Endometrial microvascular endothelial cells (primary cell): ENCODE measurements around the gene FRMD4A. TPM values are rescaled to one million over a fixed set of nuclear protein-coding genes. Genes with fewer than 3 reads are reported as not detected.

Source experiments
- in situ Hi-C: cut with HindIII; loops from 2 replicates; pipeline ENCODE4 v1.10.0; 2017; ENCODE audit warnings: low sequenced_read_pairs, low pct_unique_long_range_greater_than_20kb; ENCODE audit errors: inconsistent ontology term
- total RNA-seq: library from RNA; depleted of rRNA; stranded (reverse); fragments of >200 nt; gene quantifications from one replicate; pipeline ENCODE4 v1.2.3, GENCODE V29; 2015; ENCODE audit errors: inconsistent ontology term

Gene FRMD4A
- total RNA-seq, 1 donor from 2014 or later, result 62.2 TPM

GRCh38 chr10:13754277-13754676 is 576.4 kb downstream of the FRMD4A start:
- in situ Hi-C loops, result no loop called here

- in situ Hi-C loops, result no loop called here
Measured at GRCh38 chr10:13751191-13751764, 579.4 kb downstream of the FRMD4A start.

- in situ Hi-C loops, result no loop called here
Measured at GRCh38 chr10:13750299-13751190, 580.2 kb downstream of the FRMD4A start.

GRCh38 chr10:13745271-13745670 is 585.5 kb downstream of the FRMD4A start:
- in situ Hi-C loops, result no loop called here

GRCh38 chr10:13743963-13744362 is 586.8 kb downstream of the FRMD4A start:
- in situ Hi-C loops, result no loop called here

GRCh38 chr10:13743101-13743693 is 587.5 kb downstream of the FRMD4A start:
- in situ Hi-C loops, result no loop called here

GRCh38 chr10:13741438-13741837 is 589.3 kb downstream of the FRMD4A start:
- in situ Hi-C loops, result no loop called here

- in situ Hi-C loops, result no loop called here
Measured at GRCh38 chr10:13740461-13740860, 590.3 kb downstream of the FRMD4A start.

- in situ Hi-C loops, result no loop called here
Measured at GRCh38 chr10:13739183-13739582, 591.5 kb downstream of the FRMD4A start.

GRCh38 chr10:13736506-13736905 is 594.2 kb downstream of the FRMD4A start:
- in situ Hi-C loops, result no loop called here

GRCh38 chr10:13734151-13734550 is 596.6 kb downstream of the FRMD4A start:
- in situ Hi-C loops, result no loop called here

GRCh38 chr10:13733071-13733470 is 597.7 kb downstream of the FRMD4A start:
- in situ Hi-C loops, result no loop called here

GRCh38 chr10:13732465-13732881 is 598.3 kb downstream of the FRMD4A start:
- in situ Hi-C loops, result no loop called here

- in situ Hi-C loops, result no loop called here
Measured at GRCh38 chr10:13731799-13732198, 598.9 kb downstream of the FRMD4A start.

GRCh38 chr10:13730956-13731355 is 599.8 kb downstream of the FRMD4A start:
- in situ Hi-C loops, result no loop called here

GRCh38 chr10:13730306-13730652 is 600.4 kb downstream of the FRMD4A start:
- in situ Hi-C loops, result no loop called here

GRCh38 chr10:13729586-13730305 is 601.0 kb downstream of the FRMD4A start:
- in situ Hi-C loops, result no loop called here

GRCh38 chr10:13728898-13729535 is 601.7 kb downstream of the FRMD4A start:
- in situ Hi-C loops, result no loop called here

GRCh38 chr10:13725594-13725993 is 605.1 kb downstream of the FRMD4A start:
- in situ Hi-C loops, result no loop called here
